HG02981 (cell line): ENCODE measurements around the gene MINDY4.
A peak's percentile ranks its signal among the peaks of the same experiment; 100 is the strongest.

Experiments used
- ATAC-seq: cut with Tn5 transposase; IDR thresholded peaks from one replicate; pipeline ENCODE4 v1.9.1; 2021; ENCODE audit warnings: mild to moderate bottlenecking, moderate library complexity; ENCODE audit not compliant: unreplicated experiment

The MINDY4 gene

DNA sequence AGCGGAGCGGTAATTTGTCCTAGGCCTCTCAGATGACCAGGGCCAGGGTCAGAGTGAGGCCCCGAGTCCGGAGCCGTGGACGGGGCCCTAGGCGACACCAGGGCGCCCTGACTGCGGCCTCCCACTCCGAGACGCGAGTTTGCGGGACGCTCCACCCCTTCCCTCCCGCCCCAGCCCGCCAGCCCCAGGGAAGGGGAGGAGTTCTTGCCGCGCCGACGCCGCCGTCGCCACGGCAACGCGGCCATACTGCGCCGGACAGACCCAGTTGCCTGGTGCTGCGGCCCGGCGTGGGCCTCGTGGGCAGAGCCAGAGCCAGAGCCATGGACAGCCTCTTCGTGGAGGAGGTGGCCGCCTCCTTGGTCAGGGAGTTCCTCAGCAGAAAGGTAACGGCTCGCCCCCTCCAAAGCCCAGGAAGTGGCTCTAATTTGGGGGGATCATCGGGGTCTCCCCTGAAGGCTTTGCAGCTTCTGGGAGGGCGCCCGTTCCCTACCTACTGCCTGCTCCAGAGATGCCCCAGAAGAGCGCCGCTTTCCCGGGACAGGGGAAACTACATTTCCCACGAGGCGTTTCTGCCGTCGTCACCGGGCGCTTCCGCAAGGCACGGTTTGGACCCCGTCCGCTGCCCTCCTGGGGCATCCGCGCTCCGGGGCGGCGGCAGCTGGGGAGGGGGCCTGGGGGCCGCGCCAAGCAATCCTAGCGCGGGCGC, at the start of gene MINDY4:
MINDY4 (plus strand) TSS at position 244 of the 706 bp plus-strand sequence; CDS start at position 321, 77 bp downstream.
- ATAC-seq: peak; percentile 90

DNA sequence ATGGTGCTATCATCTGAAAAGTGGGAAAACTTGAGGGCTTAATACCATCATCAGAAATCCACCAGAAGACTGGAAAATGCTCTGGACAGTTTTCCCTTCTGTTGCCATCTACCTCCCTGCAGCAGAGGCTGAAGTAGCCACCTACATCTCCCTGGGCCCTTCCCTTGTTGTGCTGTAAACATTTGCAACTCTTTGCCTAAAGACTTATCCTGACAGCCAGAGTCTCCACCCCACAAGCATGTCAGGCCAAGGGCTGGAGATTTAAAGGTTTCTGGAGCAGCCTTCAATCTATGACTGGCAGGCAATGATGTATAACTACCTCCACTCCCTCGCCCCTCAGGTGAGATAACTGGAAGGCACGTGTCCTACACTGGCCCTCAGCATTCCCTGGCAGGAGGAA, 49.0 kb upstream of the MINDY4 start:
- ATAC-seq: no peak

DNA sequence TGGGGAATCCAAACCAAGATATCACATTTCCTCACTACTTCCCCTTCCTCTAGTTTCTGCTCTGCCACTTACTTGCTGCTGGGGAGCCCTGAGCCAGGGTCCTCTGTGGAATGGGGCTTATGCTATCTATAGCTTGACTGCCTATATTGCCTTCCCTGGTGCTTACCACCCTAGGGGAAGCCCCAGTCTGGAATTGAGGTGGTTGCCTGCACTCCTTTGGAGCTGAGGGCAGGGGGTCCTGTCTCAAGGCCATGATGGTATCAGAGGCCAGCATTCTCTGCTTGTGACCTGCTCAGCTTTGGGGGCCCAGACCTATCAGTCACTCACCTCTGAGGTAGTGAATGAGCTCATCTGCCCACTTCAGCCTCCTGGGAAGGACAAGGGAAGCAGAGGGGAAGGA, 48.5 kb upstream of the MINDY4 start:
- ATAC-seq: no peak

DNA sequence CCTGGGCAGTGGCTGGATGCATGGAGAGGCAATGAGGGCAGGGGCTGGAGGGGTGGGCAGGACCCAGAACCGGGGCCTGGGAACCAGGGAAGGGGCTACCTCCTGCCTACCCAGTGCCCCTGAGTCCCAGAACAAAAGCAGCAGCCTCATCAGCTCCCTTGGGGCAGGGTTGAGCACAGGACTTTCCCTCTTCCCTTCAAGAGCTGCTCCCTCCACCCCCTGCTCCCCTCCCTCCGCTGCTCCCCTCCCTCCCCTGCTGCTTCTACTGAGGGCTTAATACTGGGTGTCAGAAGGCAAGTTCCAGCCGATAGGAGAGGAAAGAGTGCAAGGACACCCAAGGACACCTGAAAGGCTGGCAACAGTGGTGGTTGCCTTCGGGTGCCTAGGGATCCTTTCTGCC, 47.4 kb upstream of the MINDY4 start:
- no peak for ATAC-seq

DNA sequence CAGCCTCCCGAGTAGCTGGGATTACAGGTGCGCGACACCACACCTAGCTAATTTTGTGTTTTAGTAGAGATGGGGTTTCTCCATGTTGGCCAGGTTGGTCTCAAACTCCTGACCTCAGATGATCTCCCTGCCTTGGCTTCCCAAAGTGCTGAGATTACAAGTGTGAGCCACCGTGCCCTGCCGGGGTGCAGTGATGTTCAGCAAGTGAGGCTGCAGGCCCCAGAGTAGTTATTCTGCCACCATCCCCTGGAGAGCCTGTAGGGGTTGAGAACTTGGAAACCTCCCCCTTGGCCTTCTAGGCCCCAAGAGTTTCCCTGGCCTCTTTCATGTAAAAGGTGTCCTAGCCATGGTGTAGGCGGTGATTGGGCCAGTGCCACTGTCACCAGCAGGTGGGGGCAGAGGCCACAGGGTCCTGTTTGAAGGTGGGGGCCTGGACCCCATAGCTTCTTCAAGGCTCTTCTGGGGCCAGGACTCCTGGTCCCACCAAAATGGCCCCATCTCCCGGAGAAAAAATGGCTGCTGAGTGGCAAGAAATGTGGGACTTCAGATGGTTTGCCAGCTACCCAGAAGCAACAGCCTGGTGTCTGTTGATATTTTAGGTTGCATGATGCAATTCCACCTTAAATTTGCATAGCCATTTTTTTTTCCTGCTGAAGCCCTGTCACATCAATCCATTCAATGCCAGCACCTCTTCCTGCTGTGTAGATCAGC, 44.8 kb upstream of the MINDY4 start:
- ATAC-seq: no peak

DNA sequence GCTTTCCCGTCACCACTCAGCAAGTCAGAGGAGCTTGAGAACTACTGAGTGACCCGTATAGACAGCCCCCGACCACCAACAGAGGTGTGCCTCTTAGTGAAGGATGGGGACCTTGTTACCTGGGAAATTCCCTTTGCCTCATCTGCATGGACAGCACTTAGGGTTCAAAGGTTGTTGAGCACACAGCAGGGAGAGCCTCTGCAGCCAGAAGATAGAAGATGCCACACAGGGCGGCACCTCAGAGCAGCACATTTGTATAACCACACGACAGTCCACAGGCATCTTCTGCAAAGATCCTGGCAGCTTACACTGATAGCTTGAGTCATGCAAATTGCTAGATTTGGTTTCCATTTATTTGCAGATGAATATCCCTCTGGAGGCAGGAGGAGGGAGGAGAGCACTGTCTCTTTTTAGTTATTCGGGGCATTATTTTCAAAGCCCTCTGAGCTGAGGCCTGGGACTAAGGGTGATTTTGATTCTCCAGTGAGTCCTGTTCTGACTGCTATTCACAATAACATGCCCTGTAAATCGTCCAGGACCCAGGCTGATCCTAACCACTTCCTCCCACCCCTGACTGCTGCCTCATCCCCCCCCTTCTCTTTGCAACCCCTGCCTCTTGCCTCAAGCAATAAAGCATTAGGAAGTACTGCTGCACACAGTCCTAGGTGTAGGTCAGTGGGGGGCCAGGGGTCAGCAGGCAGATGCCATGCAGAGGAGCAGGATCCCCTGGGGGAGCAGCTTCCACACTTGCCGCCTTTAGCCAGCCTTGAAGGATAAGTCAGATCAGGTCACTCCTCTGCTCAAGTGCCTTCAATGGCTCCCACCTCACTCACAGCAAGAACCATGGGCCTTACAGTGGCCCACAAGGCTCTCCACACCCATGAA, 43.9 kb upstream of the MINDY4 start:
- ATAC-seq: no peak

DNA sequence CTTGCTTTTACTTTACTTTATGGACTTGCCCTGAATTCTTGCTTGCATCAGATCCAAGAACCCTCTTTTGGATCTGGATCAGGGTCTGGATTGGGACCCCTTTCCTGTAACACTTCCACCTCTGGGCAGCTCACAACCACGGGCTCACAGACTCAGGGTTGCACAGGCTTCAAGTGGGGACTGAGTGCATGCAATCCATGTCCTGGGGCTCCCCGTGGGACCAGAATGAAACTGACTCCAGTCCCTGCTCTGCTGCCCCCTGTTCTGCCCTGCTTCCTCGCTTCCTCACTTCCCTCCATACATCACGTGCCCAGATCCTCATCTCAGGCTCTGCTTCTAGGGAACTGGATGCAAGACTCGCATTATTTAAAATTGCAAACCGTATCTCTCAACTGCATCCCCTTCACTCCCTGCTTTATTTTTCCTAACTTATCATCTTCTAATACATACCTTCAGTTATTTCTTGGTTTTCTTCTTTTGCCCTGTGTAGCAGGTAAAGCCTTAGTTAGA, 42.6 kb upstream of the MINDY4 start:
- ATAC-seq: no peak

DNA sequence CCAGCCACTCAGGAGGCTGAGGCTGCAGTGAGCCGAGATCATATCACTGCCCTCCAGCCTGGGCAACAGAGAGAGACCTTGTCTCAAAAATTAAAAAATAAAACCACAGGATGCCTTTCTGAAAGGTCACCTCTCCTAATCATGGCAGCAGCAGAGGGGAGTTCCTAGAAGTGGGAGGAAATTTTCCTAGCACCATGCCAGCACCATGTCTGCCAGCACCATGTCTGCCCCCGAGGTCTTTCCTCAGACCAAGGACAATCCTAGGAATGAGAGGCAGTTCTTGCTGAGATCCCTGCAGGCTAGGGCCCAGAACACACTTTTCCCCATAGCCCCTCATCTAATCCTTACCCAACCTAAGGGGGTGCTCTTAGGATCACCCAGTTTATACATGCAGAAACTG, 41.6 kb upstream of the MINDY4 start:
- ATAC-seq: no peak

DNA sequence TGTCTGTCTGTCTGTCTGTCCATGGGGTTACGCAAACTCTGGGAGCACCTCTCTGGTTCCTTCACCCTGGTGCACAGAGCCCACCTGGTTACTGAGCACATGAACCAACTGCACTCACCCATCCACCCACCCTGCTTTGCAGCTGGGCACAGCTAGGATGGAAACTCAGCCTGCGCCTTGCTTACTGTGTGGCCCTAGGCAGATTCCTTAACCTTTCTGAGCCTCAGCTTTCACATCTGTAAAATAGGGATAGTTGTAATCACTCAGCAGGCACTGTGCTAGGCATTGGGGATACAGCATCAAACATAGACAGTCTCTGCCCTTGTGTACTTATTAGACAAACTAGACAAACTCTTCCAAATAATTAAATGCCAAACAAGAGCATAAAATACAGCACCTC, 41.1 kb upstream of the MINDY4 start:
- ATAC-seq: no peak

DNA sequence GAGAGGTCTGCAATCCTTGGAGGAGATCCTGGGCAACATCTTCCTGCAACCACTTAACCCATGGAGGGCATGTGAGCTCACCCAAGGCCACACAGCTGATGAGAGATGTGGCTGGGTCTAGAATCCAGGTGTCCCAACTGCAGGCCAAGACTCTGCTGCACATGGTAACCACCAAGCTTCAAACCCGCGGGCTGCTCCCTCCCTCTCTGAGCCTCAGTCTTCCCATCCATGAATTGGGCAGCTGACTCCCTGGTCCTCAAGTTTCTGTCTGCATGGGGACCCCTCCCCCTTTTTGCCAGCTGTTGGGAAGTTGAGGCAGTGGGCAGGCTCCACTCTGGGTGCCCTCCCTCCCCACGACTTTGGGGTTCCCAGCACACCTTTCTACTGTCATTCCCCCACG, 40.2 kb upstream of the MINDY4 start:
- ATAC-seq: no peak

DNA sequence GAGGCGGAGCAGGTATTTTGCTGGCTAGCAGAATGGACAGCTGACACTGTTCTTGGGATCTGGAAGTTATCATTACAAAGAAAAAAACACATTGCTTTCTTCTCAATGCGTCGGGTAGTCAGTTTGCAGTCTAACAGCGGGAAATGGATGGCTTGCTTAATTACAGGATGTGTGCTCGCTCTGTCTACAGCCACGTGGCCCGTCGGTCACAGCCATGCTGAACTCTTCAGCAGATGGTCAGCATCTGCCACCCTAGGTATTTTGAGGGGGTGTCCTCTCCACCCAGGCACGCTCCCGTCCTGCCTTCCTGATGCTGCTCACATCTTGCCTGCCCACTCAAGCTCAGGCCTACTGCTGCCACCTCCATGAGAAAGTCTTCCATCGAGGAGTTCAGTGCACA, 39.6 kb upstream of the MINDY4 start:
- no peak for ATAC-seq

DNA sequence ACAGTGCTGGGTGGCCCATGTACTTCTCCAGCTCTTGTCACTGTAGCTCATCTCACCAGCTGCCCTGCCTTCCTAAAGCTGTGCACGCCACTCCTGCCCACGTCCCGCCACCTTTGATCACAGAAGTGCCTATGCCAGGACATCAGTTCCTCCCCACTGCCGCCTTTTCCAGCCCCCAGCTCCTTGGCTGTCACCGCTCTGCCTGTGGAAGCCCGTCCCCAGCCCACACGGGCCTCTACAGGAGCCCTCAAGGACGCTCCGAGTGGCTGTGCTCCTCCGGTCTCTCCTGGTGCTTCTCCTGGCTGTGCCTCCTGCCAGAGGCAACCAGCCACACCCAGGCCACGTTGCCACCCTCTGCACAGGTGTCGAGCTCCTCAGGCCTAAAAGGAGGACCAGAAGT, 38.6 kb upstream of the MINDY4 start:
- ATAC-seq: no peak

DNA sequence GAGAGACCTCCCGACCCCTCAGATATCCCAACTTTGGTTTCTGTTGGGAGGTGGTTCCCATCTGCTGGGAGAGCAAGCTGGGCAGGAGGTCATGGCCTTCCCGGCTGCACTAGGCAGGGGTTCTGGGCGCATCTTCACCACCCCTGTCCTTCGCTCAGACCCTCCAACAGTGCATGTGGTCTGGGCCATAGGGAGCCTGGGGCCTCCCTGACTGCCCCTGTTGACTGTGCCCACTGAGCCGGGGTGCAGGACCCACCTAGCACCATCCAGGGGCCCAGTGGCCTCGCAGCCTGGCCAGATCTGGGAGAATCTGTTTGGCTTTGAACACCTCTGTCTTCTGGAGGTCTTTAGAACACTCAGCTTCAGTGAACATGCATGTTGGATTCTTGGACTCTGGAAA, 38.0 kb upstream of the MINDY4 start:
- ATAC-seq: no peak

DNA sequence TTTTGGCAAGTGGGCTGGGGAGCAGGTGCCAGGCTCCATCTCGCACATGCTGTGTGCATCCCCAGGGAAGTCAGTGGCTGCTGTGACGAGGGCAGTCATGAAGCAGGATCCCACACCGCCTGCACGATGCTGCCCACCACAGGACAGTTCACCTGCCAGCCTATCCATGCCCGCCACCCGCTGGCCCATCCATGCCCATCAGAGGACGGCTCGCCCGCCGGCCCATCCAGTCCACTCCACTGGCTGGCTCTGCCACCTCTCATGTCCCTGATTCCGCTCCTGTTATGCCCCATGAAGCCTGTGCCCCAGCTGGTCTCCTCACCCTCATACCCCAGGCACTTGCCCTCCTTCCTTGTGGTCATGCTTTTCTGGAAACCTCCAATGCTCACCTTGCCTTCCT, 37.5 kb upstream of the MINDY4 start:
- no peak for ATAC-seq

DNA sequence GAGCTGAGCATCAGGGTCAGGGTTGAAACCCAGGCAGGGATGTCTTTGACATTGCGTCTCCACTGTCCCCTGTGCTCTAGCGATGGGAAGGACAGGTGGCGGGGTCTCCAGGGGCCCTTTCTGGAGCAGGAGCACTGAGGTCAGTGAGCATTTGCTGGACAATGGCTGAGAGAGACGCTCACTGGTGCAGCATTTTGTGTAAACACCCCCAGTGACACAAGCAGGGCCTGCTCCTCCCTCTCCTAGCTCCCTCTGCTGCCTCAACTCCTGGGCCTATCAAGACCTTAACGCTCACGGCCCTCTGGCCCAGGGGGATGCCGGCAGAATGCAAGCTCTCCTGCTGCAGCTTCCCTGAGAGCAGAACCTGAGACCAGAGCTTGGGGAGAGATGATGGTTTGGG, 36.7 kb upstream of the MINDY4 start:
- ATAC-seq: no peak

DNA sequence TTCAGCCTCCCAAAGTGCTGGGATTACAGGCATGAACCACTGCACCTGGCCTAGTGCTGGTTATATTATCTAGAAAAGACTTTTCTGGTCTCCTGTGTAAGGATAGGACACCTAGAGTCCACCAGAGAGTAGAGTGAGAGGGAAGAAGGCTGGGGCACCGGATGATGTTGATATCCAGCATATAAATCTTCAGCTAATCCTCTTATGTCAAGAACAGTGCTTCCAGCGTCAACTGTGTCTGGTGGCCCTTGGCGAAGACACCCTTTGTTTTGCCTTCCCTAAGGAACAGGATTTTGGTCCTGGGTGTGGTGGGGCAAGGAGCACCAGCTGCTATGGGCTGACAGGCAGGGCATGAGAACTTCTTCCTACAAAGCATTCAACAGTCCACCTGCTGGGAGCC, 35.6 kb upstream of the MINDY4 start:
- no peak for ATAC-seq

DNA sequence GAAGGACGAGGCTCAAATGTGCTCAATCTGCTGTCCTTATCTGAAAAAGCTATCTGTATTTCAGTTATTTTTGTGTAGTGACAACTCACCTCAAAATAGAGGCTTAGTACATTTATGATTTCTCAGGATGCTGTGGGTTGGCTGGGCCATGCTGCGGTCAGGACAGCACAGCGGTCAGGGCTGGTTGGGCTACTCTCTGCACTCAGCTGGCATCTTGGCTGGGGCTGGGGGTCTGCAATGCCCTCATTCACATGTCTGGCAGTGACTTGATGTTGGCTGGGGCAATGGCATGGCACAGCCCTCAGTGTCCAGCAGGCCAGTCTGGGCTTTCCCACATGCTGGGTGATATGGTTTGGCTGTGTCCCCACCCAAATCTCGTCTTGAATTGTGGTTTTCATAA, 34.9 kb upstream of the MINDY4 start:
- ATAC-seq: no peak

DNA sequence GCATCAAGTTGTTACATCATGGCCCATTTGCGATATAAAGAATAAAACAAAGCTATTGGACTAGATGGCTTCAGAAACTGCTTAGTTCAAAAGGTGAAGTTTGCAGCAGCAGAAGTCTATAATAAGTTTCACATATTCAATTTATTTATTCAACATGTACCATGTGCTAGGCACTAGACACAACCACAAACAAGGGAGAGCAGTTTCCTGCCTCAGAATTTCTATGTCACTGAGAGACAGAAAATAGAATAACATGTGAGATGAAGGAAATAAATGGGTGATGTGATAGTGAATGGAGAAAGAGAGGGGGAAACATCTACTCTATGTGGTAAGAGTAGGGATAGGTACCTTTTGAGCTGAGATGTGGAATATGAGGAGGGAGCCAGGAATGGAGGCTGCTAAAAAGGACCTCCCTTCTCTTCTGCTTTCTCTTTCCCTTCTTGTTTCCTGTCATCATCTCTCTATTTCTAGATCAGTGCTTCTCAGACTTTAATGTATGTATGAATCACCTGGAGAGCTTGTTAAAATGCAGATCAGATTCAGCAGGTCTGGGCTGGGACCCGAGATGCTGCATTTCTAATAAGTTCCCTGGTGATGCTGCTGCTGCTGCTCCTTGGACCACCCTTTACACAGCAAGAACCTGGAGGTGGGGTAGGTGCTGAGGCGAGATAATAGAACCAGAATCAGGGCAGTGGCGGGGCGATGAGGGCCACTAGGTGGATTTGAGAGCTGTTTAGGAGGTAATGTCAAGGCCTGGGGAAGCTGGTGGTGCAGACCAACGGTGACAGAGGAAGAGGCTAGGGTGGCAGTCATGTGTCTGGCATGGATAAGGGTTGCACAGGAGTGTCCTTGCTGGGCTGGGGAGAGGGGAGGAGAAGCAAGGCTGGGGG, 32.9 kb upstream of the MINDY4 start:
- no peak for ATAC-seq

DNA sequence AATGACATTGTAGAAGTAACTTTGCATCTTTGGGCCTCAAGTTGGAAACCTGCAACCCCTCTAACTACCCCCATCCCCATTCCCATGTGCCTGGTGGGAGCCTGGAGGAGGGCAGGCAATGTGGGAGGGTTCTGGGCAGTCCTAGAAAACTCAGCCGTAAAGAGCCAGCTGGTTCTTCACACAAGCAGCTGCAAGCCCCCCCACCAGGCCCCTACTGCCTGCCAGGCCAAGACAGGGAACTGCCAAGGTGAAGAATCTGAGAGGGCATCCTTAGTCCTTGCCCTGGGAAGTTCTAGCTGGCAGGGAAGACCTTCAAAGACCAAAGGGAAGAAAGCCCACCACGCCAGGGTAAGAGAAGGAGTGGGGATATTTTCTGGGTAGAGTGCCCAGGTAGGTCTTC, 31.5 kb upstream of the MINDY4 start:
- no peak for ATAC-seq

DNA sequence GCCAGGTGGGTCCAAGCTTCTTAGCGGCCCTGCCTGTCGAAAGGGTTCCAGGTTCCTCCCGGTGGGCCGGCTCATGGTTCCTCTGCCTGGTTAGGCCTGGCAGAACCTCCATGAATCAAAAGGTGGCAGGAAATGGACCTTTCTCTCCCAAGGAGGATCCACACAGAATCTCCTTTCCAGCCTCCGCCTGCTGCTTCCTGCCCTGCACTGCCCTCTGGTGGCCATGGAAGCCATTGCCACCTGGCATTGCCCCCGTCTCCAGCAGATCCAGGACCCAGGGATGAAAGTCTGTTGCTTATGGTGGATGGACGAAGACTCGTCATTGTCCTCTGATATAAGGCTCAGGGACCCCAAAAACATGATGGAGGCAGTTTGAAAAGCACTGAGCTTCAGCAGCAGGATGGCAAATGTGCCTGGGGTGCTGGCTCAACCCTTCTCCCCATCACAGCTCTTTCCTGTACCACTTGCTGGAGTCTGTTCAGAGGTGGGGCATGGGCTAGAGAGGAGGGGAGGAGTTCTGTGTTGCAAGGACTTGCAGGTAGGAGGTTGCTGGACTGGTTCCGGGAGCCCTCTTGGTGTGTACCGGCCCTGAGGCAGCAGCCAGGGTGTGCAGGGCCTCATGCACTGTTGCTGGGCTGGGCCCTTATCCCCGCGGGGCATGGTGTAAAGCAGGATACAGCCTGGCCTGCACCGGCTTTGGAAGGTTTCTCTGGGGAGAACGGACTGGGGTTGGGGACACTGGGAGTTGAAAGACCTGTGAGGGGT, 30.6 kb upstream of the MINDY4 start:
- peak; percentile 48 for ATAC-seq
